ENCODE results near the gene MAPK8IP1. TPM values are rescaled to one million over a fixed set of nuclear protein-coding genes. Genes with fewer than 3 reads are reported as not detected.
A peak's percentile ranks its signal among the peaks of the same experiment; 100 is the strongest.

Gene MAPK8IP1
- polyA plus RNA-seq, 4 donors: 9.3 to 15.3 (median 13.1) TPM

DNA sequence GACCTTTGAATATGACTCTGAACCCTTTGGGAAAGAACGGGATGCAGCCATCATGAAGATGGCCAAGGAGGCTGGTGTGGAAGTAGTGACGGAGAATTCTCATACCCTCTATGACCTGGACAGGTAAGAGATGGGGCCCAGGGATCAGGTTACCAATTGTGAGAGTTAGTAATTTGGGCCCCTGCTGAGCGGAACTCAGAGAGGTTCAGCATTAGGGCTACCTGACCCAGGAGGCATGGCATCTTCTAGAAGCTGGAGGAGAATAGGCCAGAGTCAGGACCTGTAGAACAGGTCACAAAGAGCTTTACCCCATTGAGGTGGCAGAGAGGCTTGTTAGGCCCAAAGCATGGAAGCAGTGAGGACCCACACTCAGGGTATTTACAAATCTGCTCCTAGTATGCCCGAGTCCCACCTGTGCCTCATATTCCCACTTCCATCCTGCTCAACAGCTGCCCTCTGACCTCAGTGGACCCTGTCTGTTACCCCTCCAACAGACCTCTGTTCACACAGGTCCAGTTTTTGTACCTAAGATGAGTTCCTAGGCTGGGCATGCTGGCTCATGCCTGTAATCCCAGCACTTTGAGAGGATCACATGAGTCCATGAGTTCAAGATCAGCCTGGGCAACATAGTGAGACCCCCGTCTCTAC, 26.6 kb upstream of the MAPK8IP1 start:
- no peak for DNase-seq (ENCODE audit: low read depth in 4 of 4, low spot score in 2 of 4)

DNA sequence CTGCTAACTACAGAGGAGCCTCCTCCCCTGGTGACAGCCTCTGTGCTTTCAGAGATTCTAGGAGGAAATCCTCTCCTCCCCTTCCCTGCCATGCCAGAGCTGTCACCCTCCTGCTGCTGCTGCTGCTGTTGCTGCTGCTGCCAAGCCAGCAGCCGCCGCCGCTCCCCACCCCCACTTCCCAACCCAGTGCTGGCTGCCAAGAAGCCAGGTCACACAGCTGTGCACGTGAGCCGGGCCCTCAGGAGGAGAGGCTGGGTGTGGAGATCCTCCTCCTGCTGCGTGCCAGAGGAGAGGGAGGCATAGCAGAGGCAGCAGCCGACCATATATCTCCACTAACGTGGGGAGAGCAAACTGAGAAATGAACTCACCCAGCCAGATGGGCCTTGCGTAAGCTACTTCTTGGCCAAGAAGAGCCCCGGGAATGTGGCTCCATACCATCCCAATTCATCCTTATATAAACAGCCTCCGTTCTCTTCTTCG, 25.8 kb upstream of the MAPK8IP1 start:
- DNase-seq (ENCODE audit: low read depth in 4 of 4, low spot score in 2 of 4): peak in 1 of 4 donors; percentile 37

DNA sequence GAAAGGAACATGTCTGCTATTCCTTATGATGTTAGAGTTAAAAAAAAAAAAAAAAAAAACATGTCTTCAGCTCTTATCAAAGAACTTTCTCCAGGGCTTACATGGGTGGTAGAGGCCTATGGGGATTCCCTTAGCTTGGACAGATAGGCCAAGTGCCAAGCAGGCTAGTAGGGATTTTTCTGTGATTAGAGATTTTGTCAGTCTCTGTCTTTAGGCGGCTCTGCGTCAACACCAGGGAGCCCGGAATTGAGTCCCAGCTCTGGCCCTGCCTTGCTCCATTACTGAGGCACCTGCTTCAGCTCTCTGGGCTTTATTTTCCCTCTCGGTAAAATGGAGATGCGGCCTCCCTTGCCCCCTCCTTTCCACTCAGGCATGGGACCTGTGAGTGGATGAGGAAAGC, 25.1 kb upstream of the MAPK8IP1 start:
- DNase-seq (ENCODE audit: low read depth in 4 of 4, low spot score in 2 of 4): no peak

DNA sequence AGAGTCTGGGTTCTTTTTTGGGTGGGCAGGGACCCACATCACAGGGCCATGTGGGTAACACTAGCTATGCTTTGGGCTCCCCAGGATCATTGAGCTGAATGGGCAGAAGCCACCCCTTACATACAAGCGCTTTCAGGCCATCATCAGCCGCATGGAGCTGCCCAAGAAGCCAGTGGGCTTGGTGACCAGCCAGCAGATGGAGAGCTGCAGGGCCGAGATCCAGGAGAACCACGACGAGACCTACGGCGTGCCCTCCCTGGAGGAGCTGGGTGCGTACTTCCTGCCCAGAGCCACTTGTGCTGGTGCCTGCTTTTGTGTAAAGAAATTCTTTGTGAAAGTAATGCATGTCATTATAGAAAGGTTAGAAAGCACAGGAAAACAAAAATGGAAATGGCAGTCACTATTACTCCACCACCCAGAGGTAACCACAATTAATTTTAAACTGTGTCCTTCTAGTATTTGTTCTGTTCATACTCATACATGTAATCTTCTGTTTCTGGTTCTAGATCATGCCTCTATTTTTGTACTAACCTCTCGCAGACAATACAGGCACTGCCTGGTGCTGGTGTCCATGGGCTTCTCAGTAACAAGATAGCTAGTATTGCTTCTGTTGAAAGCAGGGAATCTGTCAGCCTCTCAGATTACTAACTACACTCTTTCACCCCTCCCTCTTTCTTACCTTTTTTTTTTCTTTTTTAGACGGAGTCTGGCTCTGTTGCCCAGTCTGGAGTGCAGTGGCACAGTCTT, 24.5 kb upstream of the MAPK8IP1 start:
- DNase-seq (ENCODE audit: low read depth in 4 of 4, low spot score in 2 of 4): no peak

DNA sequence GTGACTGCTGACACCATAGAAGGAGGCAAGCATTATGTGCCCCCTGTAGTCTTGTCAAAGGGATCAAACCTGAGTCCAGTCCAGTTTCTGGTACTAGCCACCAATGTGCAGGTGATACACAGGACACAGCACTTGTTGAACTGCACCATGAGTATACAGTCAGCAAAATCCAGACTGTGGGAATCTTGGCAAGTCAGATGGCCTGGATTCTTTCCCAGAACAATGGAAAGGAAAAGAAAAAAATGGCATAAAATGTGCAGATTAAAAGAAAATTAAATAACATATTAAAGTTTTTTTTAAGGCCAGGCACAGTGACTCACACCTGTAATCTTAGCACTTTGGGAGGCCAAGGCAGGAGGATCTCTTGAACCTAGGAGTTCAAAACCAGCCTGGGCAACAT, 21.4 kb upstream of the MAPK8IP1 start:
- DNase-seq (ENCODE audit: low read depth in 4 of 4, low spot score in 2 of 4): no peak

DNA sequence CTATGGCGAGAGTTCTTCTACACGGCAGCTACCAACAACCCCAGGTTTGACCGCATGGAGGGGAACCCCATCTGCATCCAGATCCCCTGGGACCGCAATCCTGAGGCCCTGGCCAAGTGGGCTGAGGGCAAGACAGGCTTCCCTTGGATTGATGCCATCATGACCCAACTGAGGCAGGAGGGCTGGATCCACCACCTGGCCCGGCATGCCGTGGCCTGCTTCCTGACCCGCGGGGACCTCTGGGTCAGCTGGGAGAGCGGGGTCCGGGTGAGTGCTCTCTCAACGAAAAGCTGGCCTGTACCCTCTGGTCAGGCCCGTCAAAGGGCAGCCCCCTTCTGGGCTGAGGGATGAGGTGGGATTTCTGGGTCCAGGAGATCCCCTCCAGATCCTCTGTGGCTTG, 15.9 kb upstream of the MAPK8IP1 start:
- no peak for DNase-seq (ENCODE audit: low read depth in 4 of 4, low spot score in 2 of 4)

DNA sequence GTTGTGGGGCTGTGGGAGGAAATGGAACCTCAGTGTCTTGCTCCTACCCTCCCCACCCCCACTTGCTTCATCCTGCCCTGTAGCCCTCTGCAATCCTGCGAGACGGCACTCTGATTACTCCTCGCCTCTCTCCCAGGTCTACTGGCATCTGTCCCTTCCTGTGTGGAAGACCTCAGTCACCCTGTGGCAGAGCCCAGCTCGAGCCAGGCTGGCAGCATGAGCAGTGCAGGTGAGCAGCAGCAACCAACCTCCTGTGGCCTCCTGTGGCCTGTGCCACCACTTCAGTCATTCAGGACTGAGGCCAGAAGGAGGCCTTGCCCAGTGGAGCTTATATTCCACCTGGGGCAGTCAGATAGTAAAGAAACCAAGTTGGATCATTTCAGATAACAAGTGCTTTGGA, 14.7 kb upstream of the MAPK8IP1 start:
- no peak for DNase-seq (ENCODE audit: low read depth in 4 of 4, low spot score in 2 of 4)

DNA sequence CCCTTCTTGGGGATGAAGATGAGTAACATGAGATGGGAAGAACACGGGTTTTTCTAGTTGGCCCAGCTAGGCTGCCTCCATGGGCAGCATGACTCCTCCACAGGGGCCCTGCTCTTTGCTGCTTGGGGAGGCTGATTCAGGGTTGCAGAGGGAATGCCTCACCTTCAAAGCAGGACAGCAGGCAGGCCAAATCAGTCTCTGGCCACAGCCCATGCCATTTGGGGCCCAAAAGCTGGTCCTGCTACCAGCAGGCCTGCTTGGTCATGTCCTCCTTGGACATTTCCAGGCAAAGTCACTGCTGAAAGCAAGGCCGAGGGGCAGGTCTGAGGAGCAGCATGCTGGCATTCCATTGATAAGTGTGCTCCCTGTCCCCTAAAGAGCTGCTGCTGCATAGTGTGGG, 13.8 kb upstream of the MAPK8IP1 start:
- DNase-seq (ENCODE audit: low read depth in 4 of 4, low spot score in 2 of 4): no peak

DNA sequence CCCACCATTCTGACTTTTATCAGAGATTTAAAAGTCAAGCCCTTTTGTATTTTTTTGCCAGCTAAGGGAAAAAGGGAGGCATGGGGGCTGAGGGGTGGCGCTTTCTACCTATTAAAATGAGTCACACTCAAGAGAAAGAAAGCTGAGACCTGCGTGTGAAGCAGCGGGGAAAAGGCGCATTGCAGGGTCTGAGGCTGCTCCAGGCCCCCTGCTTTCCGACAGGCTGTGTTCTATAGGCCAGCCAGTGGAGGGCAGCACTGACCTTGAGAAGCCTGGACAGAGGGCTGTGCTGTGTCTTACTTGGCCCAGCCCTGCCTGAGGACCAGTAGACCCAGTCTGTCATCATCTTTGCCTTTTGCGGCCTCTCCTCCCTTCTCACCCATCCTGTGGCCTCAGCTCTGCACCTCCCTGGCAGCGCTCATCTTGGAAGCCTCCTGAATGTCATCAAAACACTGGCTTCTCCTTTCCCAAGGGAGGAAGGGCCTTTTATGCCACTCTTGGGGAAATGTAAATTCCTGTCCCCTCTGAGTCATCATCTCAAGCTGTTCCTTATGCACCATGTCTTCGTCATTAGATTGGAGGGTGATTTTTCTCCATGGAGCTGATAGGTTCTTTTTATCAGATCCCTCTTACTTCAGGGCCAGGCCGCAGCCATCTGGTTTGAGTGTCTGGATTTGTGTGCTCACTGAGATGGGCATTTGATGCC, 12.6 kb upstream of the MAPK8IP1 start:
- no peak for DNase-seq (ENCODE audit: low read depth in 4 of 4, low spot score in 2 of 4)

DNA sequence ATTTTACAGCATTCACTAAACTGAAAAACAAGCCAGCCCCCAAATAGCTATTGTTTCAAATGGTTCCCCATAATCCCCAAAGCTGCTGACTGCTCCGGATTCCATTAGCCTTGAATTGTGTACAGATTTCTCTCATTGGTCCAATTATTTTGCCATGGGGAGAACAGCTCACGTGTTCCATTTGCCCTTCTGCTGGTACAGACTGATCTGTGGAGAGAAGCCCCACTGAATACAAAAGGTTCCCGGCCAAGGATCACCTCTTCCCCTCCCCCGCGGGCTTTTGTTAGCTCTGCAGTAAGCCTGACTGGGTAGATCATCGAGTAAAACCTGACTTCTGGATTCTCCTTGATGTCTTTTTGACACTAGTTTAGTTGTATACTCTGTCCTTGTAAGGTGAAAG, 9.1 kb upstream of the MAPK8IP1 start:
- no peak for DNase-seq (ENCODE audit: low read depth in 4 of 4, low spot score in 2 of 4)

DNA sequence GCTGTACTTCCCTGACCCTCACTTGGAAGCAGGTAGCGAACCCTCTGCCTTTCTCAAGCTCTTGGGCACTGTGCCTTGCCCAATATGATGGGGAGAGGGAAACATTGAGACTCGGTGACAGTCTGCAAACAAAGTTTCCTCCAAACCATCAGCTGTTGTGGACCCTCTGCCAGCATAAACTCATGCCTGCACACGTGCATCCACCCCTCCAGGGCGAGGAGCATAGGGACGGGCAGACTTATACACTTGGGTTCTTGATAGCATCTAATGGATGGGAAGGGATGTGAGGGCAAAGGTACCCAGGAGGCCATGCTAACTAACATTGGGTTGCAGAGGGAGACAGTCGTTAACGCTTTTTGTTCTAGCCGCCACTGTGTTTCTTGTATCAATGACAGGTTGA, 8.2 kb upstream of the MAPK8IP1 start:
- no peak for DNase-seq (ENCODE audit: low read depth in 4 of 4, low spot score in 2 of 4)

DNA sequence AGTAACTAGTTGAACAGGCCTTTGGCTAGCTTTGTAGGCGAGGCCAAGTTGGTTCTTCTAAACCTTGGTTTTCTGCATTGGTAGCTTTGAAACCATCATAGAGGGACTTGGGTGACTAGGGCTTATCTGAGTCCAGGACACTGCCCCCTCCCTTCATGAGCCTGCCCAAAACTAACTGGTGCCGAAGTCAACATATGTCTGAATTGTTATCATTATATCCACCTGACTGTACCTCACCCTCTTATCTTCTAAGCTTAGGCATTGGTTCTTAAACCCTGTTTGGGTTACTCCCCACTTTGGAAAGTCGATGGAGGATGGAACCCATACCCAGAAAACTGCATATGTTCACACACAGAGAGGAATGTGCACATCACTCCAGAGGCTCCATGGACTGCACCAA, 7.6 kb upstream of the MAPK8IP1 start:
- no peak for DNase-seq (ENCODE audit: low read depth in 4 of 4, low spot score in 2 of 4)

DNA sequence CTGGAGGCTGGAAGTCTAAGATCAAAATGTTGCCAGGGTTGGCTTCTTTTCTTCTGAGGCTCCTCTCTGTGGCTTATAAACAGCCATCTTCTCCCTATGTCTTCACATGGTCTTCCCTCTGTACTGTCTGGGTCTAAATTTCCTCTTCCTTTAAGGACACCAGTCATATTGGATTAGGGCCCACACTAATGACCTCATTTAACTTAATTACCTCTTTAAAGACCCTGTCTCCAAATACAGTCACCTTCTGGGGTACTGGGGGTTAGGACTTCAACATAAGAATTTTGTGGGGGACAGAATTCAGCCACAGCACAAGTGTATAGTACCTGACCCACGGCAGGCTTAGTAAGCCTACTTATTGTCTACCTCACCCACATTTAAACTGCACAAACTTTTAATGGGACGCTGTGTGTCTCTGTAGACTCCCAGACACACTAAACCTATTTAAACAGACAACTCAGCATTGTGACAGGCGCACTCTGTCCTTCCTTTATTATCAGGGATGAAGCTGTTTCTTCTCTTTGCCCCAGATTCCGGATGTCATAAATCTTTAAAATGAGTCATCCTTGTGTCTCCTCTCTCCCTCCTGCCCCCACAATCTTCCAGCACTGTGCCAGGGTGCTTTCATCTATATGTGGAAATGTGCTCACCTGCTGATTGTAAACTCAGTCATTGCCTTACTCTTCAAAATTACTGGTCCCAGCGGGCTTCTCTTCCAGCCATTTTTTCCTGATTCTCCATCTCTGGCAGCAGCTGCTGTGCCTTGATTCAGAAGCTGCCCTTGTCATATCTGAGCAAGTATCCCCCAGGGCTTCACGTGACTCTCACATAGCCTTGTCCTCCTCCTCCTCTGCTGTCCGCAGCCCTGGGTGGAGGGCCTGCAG, 5.4 kb upstream of the MAPK8IP1 start:
- DNase-seq (ENCODE audit: low read depth in 4 of 4, low spot score in 2 of 4): no peak

DNA sequence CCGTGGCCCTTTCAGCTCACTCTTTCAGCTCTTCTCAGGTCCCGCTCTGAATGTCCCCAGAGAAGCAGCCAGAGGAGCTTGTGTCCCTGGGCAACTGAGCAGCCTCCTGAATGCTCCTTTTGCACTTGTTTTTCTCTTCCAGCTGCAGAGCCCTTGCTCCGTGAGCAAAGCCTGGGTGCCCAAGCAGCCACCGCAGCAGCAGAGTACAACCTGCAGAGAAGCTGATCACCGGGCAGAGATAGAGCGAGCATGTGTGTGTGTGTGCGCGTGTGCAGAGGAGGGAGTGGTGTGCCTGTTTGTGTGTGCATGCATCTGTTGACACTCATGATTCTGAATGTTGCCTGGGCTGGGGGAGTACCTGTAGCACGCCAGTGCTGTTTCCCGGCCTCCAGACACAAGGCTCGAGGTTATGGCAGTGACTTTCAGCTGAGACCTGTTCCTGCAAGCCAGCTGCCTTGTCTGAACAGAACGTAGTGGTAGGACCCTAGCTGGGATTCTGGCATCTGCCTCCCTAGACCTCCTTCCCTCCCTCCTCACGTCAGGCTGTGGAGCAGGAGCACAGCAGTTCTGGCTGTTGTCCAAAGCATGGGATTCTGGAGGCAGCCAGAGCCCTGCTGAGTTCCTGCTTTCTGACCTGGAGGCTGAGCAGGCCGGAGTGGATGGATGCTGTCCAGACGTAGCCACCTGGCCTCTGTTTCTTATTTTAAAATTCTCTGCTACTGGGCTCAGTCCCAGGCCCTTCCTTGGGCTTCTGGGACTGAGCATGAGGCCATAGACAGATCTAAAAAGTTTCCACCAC, 4.5 kb upstream of the MAPK8IP1 start:
- no peak for DNase-seq (ENCODE audit: low read depth in 4 of 4, low spot score in 2 of 4)

DNA sequence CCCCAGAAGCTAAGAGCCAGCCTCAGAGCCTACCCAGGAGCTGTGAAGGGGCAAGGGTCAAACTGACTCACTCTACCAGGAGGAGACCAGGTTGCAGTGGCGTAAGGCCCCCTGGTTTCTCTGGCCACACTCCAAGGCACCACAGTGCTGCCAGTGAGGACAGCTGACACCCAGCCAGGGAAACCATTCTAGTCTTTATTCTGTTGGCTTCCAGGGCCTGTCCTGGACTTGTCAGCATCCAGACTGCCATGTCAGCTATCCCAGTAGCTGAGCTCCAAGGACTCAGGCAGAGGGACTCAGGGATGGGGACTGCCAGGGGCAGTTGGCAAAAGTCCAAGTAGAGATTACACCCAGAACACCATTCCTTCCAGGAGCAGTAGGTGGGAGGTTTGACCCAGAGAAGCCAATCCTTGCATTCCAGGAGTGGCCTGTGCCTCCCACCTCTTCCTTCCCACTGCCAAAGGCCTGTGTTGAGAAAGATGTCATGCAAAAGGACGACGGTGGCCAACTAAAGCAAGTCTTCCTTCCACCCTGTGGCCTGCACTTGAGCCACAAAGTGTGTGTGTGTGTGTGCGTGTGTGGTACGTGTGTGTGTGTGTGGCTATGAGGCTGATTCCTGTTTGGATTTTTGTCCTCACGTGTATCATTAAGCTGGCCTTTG, 3.6 kb upstream of the MAPK8IP1 start:
- DNase-seq (ENCODE audit: low read depth in 4 of 4, low spot score in 2 of 4): no peak

DNA sequence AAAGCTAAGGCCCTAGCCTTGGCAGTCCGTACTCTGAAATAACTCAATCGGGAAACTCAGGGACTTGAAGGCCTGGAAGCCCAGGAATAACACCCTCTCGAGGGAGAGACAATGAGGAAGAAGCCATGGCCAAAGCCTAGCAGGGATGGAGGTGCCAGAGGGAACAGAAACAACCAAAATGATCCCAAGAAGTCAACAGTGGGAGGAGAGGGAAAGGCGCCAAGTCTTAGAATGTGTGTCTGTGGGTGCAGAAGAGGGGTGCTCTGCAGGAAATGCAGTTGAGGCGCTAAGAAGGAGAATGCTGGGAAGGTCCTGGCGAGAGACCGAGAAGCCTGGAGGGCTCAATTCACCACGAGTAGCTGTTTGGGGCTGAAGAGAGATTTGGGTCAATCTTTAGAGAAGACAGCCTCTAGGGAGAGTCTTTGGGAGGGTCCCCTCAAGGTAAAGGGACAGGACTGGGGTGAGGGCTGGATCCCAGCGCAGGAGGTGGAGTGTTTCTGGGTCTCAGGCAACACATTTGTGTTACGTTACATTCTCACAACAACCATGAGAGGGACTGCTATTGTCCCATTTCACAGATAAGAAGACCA, 760 bp upstream of the MAPK8IP1 start:
- no peak for DNase-seq (ENCODE audit: low read depth in 4 of 4, low spot score in 2 of 4)

DNA sequence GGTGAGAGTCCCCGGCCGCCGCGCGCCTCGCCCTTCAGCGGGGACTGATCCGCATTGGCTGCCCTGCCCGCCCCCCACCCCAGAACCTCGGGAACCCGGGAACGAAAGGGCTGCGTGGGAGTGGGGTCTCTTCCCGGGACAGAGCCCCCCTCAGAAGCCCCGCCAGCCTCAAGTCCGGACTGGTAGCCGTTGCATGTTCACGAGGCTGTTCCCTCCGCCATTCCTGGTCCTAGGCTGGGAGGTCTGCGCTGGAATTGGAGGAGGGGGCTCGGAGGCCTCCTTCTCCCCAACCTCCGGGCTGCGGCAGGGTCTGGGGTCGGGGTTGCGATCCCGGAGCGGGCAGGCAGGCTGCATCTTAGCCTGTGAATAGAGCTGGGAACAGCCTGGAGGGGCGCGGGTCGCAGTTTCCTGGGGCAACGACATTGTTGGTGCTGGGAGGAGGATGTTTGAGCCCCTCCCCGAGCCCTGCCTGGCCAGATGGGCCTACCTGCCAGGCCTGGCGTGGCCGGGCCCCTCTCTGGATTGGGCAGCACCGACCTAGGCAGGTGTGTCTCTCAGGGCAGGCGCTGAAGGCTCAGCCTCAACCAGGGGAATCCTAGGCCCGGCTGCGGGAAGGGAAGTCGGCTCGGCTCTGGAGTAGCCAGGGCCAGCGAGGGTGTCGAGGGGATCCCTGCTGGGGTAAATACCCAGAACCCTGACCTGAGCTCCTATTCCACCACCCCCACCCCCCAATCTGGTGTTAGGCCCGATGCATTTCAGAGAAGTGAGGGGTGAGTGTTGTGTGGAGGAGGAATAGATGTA, 670 bp downstream of the MAPK8IP1 start:
- DNase-seq (ENCODE audit: low read depth in 4 of 4, low spot score in 2 of 4): no peak

DNA sequence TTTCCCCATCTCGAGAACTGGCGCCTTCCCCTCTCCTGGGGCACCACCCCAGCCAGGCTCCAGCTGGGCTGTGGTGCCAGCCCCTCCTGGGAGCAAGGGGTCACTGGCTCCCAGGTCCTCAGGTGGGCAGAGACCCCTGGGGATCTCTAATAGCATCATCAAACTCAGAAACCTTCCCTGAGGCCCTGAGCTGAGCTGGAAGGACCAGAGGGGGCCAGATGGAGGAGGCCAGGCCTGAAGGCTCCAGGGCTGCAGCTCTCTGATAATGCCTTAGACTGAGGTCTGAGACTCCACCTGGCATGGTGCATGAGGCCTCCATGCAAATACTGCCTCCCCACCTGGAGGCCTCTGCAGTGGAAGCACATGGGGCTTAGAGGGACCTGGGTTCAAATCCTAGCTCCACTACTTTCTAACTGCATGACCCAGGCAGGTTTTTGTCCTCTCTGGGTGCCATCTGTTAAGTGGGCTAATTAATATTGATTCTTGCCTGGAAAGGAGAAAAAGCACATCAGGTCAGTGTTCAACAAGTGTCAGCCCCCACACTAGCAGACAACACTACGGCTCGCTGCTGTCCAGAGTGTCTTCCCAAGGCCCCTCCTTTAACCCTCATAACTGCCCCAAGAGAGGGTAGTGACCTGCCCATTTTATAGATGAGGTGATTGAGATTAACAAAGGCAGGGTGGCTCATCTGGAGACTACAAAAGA, 1.5 kb downstream of the MAPK8IP1 start:
- no peak for DNase-seq (ENCODE audit: low read depth in 4 of 4, low spot score in 2 of 4)
